Immature natural killer cell (primary cell): ENCODE data around the gene ZDHHC14. TPM values are rescaled to one million over a fixed set of nuclear protein-coding genes. Genes with fewer than 3 reads are reported as not detected.
"Not testable (repeated sequence)": the region's sequence is repeated elsewhere in the genome, so short reads cannot be mapped to it uniquely, and the experiment has no call there.

Source experiments
- DNase-seq, 3 donors: peaks; one replicate each; pipeline ENCODE4 v3.0.0; 2022; ENCODE audit warnings: mixed read lengths in 1 of 3
- H3K27ac Mint-ChIP-seq, 6 donors: one replicate each; pipeline ENCODE4 v1.8.0; 2020; ENCODE audit warnings: mixed read lengths in 6 of 6, mild to moderate bottlenecking in 5 of 6, inconsistent platforms in 4 of 6, moderate library complexity in 3 of 6
- H3K27me3 Mint-ChIP-seq, 3 donors: one replicate each; pipeline ENCODE4 v1.8.0; 2020 to 2021; ENCODE audit warnings: low read depth in 3 of 3, mild to moderate bottlenecking in 3 of 3, mixed read lengths in 3 of 3, moderate library complexity in 3 of 3, inconsistent platforms in 1 of 3
- H3K36me3 Mint-ChIP-seq, 3 donors: one replicate each; pipeline ENCODE4 v1.8.0; 2020; ENCODE audit warnings: mixed read lengths in 3 of 3, inconsistent platforms in 2 of 3, mild to moderate bottlenecking in 2 of 3
- H3K4me1 Mint-ChIP-seq, 2 donors: one replicate each; pipeline ENCODE4 v1.8.0; 2020; ENCODE audit warnings: inconsistent platforms in 2 of 2, mild to moderate bottlenecking in 2 of 2, mixed read lengths in 2 of 2, moderate library complexity in 1 of 2
- H3K4me3 Mint-ChIP-seq, 5 donors: one replicate each; pipeline ENCODE4 v1.8.0; 2020; ENCODE audit warnings: mild to moderate bottlenecking in 5 of 5, mixed read lengths in 5 of 5, inconsistent platforms in 3 of 5, moderate library complexity in 3 of 5
- H3K9me3 Mint-ChIP-seq, 6 donors: one replicate each; pipeline ENCODE4 v1.8.0; 2020; ENCODE audit warnings: mild to moderate bottlenecking in 6 of 6, mixed read lengths in 6 of 6, inconsistent platforms in 4 of 6, moderate library complexity in 3 of 6
- polyA plus RNA-seq, 3 donors: library from polyadenylated mRNA; unstranded; fragments of 300-500 nt; fragmentation: Illumina TruSeq; gene quantifications; one replicate each; pipeline ENCODE4 v1.2.3, GENCODE V29; 2021

Gene ZDHHC14
- polyA plus RNA-seq, 3 donors from 2014 or later: 3.1 to 4.2 (median 3.4) TPM

- Mint-ChIP-seq H3K27me3 (peaks cover 5 to 13% (median 5%) of the 10 kb centered on the region in 3 donors), H3K9me3 (peaks cover 0 to 10% (median 4%) of the 10 kb centered on the region in 6 donors)
- not testable (repeated sequence) for H3K27ac Mint-ChIP-seq, H3K4me1 Mint-ChIP-seq, DNase-seq, H3K36me3 Mint-ChIP-seq, H3K4me3 Mint-ChIP-seq
Measured at GRCh38 chr6:157720964-157721363, 340.0 kb downstream of the ZDHHC14 start.

DNA sequence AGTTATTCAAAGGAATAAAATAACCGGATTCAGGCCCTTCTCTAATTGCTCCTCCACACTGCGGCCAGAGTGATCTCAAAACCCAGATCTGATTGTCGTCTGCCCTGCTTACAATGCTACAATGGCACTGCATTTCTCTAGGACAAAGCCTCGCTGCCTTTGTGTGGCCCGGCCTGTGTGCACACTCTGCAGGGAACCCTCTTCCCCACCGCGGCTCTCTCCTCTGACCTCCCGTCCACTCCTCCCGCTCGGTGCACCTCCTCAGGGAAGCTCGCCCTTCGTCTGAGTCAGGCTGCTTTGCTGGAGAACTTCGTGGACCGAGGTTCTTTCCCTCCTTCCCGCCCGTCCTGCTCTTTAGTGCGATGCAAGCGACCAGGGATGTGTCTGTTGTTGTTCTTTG is 340.4 kb downstream of the ZDHHC14 start:
- no peak overlapping the region for H3K27ac Mint-ChIP-seq
- H3K4me1 Mint-ChIP-seq: no peaks in the 10 kb centered on the region
- peaks cover 0 to 8% (median 4%) of the 10 kb centered on the region in 3 donors for H3K36me3 Mint-ChIP-seq
- H3K27me3 Mint-ChIP-seq: peaks cover 5 to 11% (median 5%) of the 10 kb centered on the region in 3 donors
- peaks cover 0 to 10% (median 4%) of the 10 kb centered on the region in 6 donors for H3K9me3 Mint-ChIP-seq
- DNase-seq: no peak
- no peak overlapping the region for H3K4me3 Mint-ChIP-seq

GRCh38 chr6:157721830-157722229 is 340.8 kb downstream of the ZDHHC14 start:
- H3K36me3 Mint-ChIP-seq: peaks cover 0 to 8% (median 4%) of the 10 kb centered on the region in 3 donors
- H3K27ac Mint-ChIP-seq: no peak overlapping the region
- peaks cover 0 to 10% (median 4%) of the 10 kb centered on the region in 6 donors for H3K9me3 Mint-ChIP-seq
- no peak for DNase-seq
- no peaks in the 10 kb centered on the region for H3K4me1 Mint-ChIP-seq
- peaks cover 4 to 9% (median 5%) of the 10 kb centered on the region in 3 donors for H3K27me3 Mint-ChIP-seq
- no peak overlapping the region for H3K4me3 Mint-ChIP-seq

DNA sequence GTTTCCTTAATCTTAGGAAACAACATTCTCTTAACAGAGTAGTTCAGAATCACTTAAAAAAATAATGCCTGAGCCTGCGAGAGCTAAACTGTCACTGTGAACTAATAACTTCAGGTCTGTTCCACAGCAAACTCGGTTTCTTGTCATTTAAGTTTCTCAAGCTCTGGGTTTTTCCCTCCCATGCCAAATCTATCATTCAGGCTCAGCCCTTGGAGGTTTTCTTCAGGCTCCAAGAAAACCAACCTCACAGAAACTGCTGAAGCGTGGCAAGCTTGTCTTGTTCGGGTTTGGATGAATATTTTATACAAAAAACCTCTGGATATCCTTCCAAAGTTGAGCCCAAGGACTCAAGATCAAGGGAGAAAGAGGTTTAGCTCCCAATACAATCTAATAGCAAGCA is 342.4 kb downstream of the ZDHHC14 start:
- Mint-ChIP-seq H3K27ac (no peak overlapping the region), H3K36me3 (peaks cover 0 to 8% (median 4%) of the 10 kb centered on the region in 3 donors), H3K9me3 (peaks cover 0 to 10% (median 4%) of the 10 kb centered on the region in 6 donors), H3K27me3 (peaks cover 1 to 8% (median 7%) of the 10 kb centered on the region in 3 donors), H3K4me3 (no peak overlapping the region), H3K4me1 (no peaks in the 10 kb centered on the region)
- no peak for DNase-seq

DNA sequence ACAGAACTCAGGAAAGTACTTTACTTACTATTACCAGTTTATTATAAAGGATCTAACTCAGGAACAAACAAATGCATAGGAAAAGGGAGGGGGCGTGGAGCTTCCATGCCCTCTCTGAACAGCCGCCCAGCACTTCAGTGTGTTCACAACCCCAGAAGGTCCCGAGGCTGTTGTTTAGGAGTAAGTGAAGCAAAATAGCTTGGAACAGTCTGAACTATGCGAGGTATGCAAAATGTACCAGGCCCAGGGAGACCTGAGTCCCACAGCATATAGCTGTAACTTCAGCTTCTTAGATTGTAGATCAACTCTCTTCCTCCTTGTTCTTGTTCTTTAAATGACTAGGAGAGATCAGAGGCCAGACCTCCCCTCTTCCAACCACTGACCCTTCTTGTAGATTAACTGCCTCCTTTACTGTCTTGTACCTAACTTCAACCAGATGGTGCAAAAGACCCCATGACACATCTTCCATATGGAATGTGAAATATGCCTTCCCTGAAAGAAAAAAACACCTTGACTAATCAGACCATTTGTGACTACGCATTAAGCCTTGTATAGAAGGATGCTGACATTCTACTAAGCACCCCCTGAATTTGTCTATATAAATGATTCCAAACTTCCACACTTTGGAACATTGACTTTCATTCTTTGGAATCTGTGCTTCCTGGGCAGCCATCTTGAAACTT is 343.3 kb downstream of the ZDHHC14 start:
- peaks cover 1 to 8% (median 7%) of the 10 kb centered on the region in 3 donors for H3K27me3 Mint-ChIP-seq
- no peak overlapping the region for H3K4me3 Mint-ChIP-seq
- no peaks in the 10 kb centered on the region for H3K4me1 Mint-ChIP-seq
- H3K9me3 Mint-ChIP-seq: peaks cover 0 to 10% (median 4%) of the 10 kb centered on the region in 6 donors
- H3K27ac Mint-ChIP-seq: no peak overlapping the region
- no peak for DNase-seq
- peaks cover 0 to 8% (median 4%) of the 10 kb centered on the region in 3 donors for H3K36me3 Mint-ChIP-seq

DNA sequence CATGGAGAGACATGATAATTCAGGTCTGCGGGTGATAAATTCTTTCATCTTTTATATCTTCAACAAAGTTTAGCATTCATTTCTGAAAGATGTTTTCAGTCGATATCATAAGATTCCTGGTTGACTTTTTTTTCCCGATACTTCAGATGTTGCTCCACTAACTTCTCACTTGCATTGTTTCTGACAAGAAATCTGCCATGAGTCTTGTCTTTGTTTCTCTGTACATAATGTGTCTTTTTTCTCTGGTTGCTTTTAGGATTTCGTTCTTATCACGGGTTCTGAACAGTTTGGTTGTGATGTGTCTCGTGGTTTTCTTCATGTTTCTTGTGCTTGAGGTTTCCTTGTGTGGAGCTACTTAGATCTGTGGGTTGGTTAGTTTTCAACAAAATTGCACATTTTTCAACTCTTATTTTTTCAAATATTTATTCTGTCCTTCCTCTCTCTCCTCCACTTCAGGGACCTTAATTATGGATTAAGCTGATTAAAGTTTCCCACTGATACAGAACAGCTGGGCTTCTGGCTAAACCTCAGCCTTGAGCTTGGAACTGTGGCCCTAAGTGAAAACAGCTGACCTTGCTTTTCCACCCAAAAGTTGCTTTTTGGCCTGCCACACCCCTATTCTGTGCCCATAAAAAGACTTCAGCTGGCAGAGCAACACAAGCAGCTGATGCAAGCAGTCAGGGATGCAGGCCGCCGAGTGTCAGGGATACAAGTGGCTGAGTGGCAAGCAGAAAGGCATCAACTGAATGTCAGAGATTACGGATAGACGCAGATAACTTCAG is 344.2 kb downstream of the ZDHHC14 start:
- H3K27me3 Mint-ChIP-seq: peaks cover 0 to 12% (median 7%) of the 10 kb centered on the region in 3 donors
- no peak overlapping the region for H3K27ac Mint-ChIP-seq
- no peaks in the 10 kb centered on the region for H3K4me1 Mint-ChIP-seq
- H3K36me3 Mint-ChIP-seq: peaks cover 0 to 8% (median 4%) of the 10 kb centered on the region in 3 donors
- DNase-seq: no peak
- H3K9me3 Mint-ChIP-seq: peaks cover 0 to 10% (median 4%) of the 10 kb centered on the region in 6 donors
- no peak overlapping the region for H3K4me3 Mint-ChIP-seq

GRCh38 chr6:157725836-157726235 is 344.8 kb downstream of the ZDHHC14 start:
- H3K27me3 Mint-ChIP-seq: peaks cover 0 to 12% (median 8%) of the 10 kb centered on the region in 3 donors
- H3K9me3 Mint-ChIP-seq: peaks cover 0 to 10% (median 4%) of the 10 kb centered on the region in 6 donors
- DNase-seq: no peak
- no peaks in the 10 kb centered on the region for H3K4me1 Mint-ChIP-seq
- no peak overlapping the region for H3K27ac Mint-ChIP-seq
- no peak overlapping the region for H3K4me3 Mint-ChIP-seq
- H3K36me3 Mint-ChIP-seq: peaks cover 0 to 8% (median 4%) of the 10 kb centered on the region in 3 donors

- no peak overlapping the region for H3K4me3 Mint-ChIP-seq
- peaks cover 0 to 8% (median 4%) of the 10 kb centered on the region in 3 donors for H3K36me3 Mint-ChIP-seq
- no peak for DNase-seq
- H3K9me3 Mint-ChIP-seq: peaks cover 0 to 10% (median 4%) of the 10 kb centered on the region in 6 donors
- H3K27me3 Mint-ChIP-seq: peaks cover 0 to 15% (median 8%) of the 10 kb centered on the region in 3 donors
- no peaks in the 10 kb centered on the region for H3K4me1 Mint-ChIP-seq
- H3K27ac Mint-ChIP-seq: no peak overlapping the region
Measured at GRCh38 chr6:157726892-157727628, 346.1 kb downstream of the ZDHHC14 start.

Other genes starting within 250 kb of the ZDHHC14 start
- gene TMEM242, start 57.7 kb upstream of the ZDHHC14 start, polyA plus RNA-seq: 10 to 100 TPM; 13.7 to 17.4 (median 15.9) TPM